SK-N-SH treated with all-trans-retinoic acid at 6 μM for 48 hours (cell line): ENCODE results near the gene SLC5A6.

Source experiments
- BACH2 ChIP-seq: fragments of 250-450 bp; sonication (Bioruptor Pico); IDR thresholded peaks from 2 replicates; pipeline ENCODE4 v1.9.0; 2021; ENCODE audit warnings: mild to moderate bottlenecking, borderline replicate concordance
- CREB5 ChIP-seq: fragments of 250-450 bp; sonication (Bioruptor Pico); IDR thresholded peaks from 2 replicates; pipeline ENCODE4 v1.5.1; 2020; ENCODE audit warnings: low read depth, mild to moderate bottlenecking, moderate library complexity
- PATZ1 ChIP-seq: fragments of 250-450 bp; sonication (Bioruptor Pico); IDR thresholded peaks from 2 replicates; pipeline ENCODE4 v1.8.0; 2020; ENCODE audit warnings: mild to moderate bottlenecking, moderate library complexity, borderline replicate concordance
- RARB ChIP-seq: fragments of 250-450 bp; sonication (Bioruptor Pico); IDR thresholded peaks from 2 replicates; pipeline ENCODE4 v1.8.0; 2021; ENCODE audit warnings: mild to moderate bottlenecking, moderate library complexity
- TCF4 ChIP-seq: fragments of 250-450 bp; sonication (Bioruptor Pico); IDR thresholded peaks from 2 replicates; pipeline ENCODE4 v1.8.0; 2021; ENCODE audit warnings: mild to moderate bottlenecking, moderate library complexity, borderline replicate concordance
- TOX ChIP-seq: fragments of 250-450 bp; sonication (Bioruptor Pico); IDR thresholded peaks from 2 replicates; pipeline ENCODE4 v1.8.0; 2021; ENCODE audit warnings: mild to moderate bottlenecking, moderate library complexity, borderline replicate concordance
- ZFP3 ChIP-seq: fragments of 250-450 bp; sonication (Bioruptor Pico); IDR thresholded peaks from 2 replicates; pipeline ENCODE4 v1.5.0; 2020; ENCODE audit warnings: mild to moderate bottlenecking, moderate library complexity
- ZNF565 ChIP-seq: fragments of 450-650 bp; formaldehyde crosslinking; conservative IDR thresholded peaks from 2 replicates; pipeline ENCODE4 v1.5.0; 2020; ENCODE audit warnings: low read depth, mild to moderate bottlenecking, moderate library complexity
- ZNF8 ChIP-seq: fragments of 450-650 bp; formaldehyde crosslinking; IDR thresholded peaks from 2 replicates; pipeline ENCODE4 v1.5.0; 2020; ENCODE audit warnings: mild to moderate bottlenecking, moderate library complexity

GRCh38 chr2:27201675-27202074 is 10.4 kb downstream of the SLC5A6 start:
- TF ChIP-seq RARB (CRISPR knock-in tag), result no peak
- TF ChIP-seq ZNF8 (CRISPR knock-in tag), result no peak
- no peak for TF ChIP-seq BACH2 (CRISPR knock-in tag)
- no peak for TF ChIP-seq TOX (CRISPR knock-in tag)
- TF ChIP-seq PATZ1 (CRISPR knock-in tag), result no peak
- TF ChIP-seq CREB5 (CRISPR knock-in tag), result no peak
- no peak for TF ChIP-seq ZNF565
- TF ChIP-seq TCF4 (CRISPR knock-in tag), result no peak
- TF ChIP-seq ZFP3, result no peak
